Measurements from ENCODE around the gene DLX5. TPM values are rescaled to one million over a fixed set of nuclear protein-coding genes. Genes with fewer than 3 reads are reported as not detected.

Gene DLX5
- total RNA-seq, 4 donors from 2014 or later = 0.49 to 0.54 TPM; not detected in 2

GRCh38 chr7:96989241-96989858 is 35.3 kb downstream of the DLX5 start:
- WGBS, 2 donors (ENCODE audit: low coverage in 1 of 2) = 0 to 1% methylated on average over 2 to 8 of the region's 22 CpGs
- Histone ChIP-seq H3K9me3 (peaks cover 0 to 10% (median 0%) of the 10 kb centered on the region in 3 donors), H3K27me3 (peaks cover 98% of the 10 kb centered on the region), H3K4me3 (no peak overlapping the region), H3K36me3 (no peaks in the 10 kb centered on the region), H3K4me1 (peaks cover 0 to 13% (median 5%) of the 10 kb centered on the region in 3 donors), H3K27ac (no peak overlapping the region)
- ATAC-seq = no peak
- TF ChIP-seq POLR2A (IDR thresholded peaks at IDR 0.05) (no peak), CTCF (IDR thresholded peaks at IDR 0.05) (no peak), POLR2AphosphoS5 (IDR thresholded peaks at IDR 0.05) (no peak), EP300 (IDR thresholded peaks at IDR 0.05) (no peak)

GRCh38 chr7:96987719-96988118 is 36.9 kb downstream of the DLX5 start:
- Histone ChIP-seq H3K4me1 (peaks cover 0 to 8% (median 5%) of the 10 kb centered on the region in 3 donors), H3K9me3 (peaks cover 0 to 5% (median 0%) of the 10 kb centered on the region in 3 donors), H3K27ac (no peak overlapping the region), H3K36me3 (no peaks in the 10 kb centered on the region), H3K4me3 (no peak overlapping the region), H3K27me3 (peaks cover 92% of the 10 kb centered on the region)
- TF ChIP-seq EP300 (IDR thresholded peaks at IDR 0.05) = no peak
- no peak for TF ChIP-seq POLR2A (IDR thresholded peaks at IDR 0.05)
- no peak for TF ChIP-seq CTCF (IDR thresholded peaks at IDR 0.05)
- TF ChIP-seq POLR2AphosphoS5 (IDR thresholded peaks at IDR 0.05) = no peak
- ATAC-seq = no peak

GRCh38 chr7:96986901-96987300 is 37.7 kb downstream of the DLX5 start:
- 31 to 75% methylated on average over 1 of the region's 1 CpG for WGBS, 2 donors (ENCODE audit: low coverage in 1 of 2)
- Histone ChIP-seq H3K36me3 (no peaks in the 10 kb centered on the region), H3K4me1 (no peaks in the 10 kb centered on the region), H3K9me3 (no peaks in the 10 kb centered on the region), H3K27me3 (peaks cover 84% of the 10 kb centered on the region), H3K27ac (no peak overlapping the region), H3K4me3 (no peak overlapping the region)
- TF ChIP-seq CTCF (IDR thresholded peaks at IDR 0.05) (no peak), POLR2AphosphoS5 (IDR thresholded peaks at IDR 0.05) (no peak), POLR2A (IDR thresholded peaks at IDR 0.05) (no peak), EP300 (IDR thresholded peaks at IDR 0.05) (no peak)
- no peak for ATAC-seq

- no peak overlapping the region for H3K27ac ChIP-seq
- H3K36me3 ChIP-seq = no peaks in the 10 kb centered on the region
- TF ChIP-seq POLR2AphosphoS5 (IDR thresholded peaks at IDR 0.05) (no peak), POLR2A (IDR thresholded peaks at IDR 0.05) (no peak), EP300 (IDR thresholded peaks at IDR 0.05) (no peak), CTCF (IDR thresholded peaks at IDR 0.05) (no peak)
- no peak overlapping the region for H3K4me3 ChIP-seq
- ATAC-seq = no peak
- H3K4me1 ChIP-seq = no peaks in the 10 kb centered on the region
- 31 to 43% methylated on average over 1 of the region's 1 CpG for WGBS, 2 donors (ENCODE audit: low coverage in 1 of 2)
- peaks cover 80% of the 10 kb centered on the region for H3K27me3 ChIP-seq
- no peaks in the 10 kb centered on the region for H3K9me3 ChIP-seq
Measured at GRCh38 chr7:96985992-96986391, 38.6 kb downstream of the DLX5 start.

- TF ChIP-seq EP300 (IDR thresholded peaks at IDR 0.05) (no peak), CTCF (IDR thresholded peaks at IDR 0.05) (no peak), POLR2AphosphoS5 (IDR thresholded peaks at IDR 0.05) (no peak), POLR2A (IDR thresholded peaks at IDR 0.05) (no peak)
- no peaks in the 10 kb centered on the region for H3K9me3 ChIP-seq
Measured at GRCh38 chr7:96982586-96982985, 42.0 kb downstream of the DLX5 start.

More at GRCh38 chr7:96982586-96982985, 42.0 kb downstream of the DLX5 start:
- H3K27me3 ChIP-seq = peaks cover 49% of the 10 kb centered on the region
- no peak overlapping the region for H3K27ac ChIP-seq
- no peak overlapping the region for H3K4me3 ChIP-seq
- ATAC-seq = no peak
- no peaks in the 10 kb centered on the region for H3K36me3 ChIP-seq
- H3K4me1 ChIP-seq = no peaks in the 10 kb centered on the region
- 86 to 100% methylated on average over 1 of the region's 1 CpG for WGBS, 2 donors (ENCODE audit: low coverage in 1 of 2)
